ENCODE measurements around the gene DOCK4.

DNA sequence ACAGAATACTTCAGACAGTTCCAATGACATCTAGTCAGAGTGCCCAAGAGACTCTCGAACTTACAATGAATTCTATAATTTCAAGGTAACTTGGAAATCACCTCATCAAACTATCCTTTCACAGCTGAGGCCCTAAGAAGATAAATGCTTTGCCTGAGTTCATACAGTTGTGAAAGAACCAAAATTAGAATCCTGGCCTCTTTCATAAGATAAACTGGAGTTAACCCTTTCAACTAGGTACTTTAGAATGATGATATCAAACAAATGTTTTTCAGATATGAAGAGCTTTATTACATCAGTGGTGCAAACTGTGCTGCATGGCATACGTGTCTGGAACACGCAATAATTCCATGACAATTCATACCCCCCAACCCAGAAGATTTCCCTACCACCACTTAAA is 17.9 kb downstream of the DOCK4 start:
- TF ChIP-seq CTCF (IDR thresholded peaks at IDR 0.05) (no peak), POLR2A (IDR thresholded peaks at IDR 0.05) (no peak)

All from thyroid gland (tissue), 4 donors.